Measurements from ENCODE around the gene CENPH.
A peak's percentile ranks its signal among the peaks of the same experiment; 100 is the strongest.
"Not testable (repeated sequence)": the region's sequence is repeated elsewhere in the genome, so short reads cannot be mapped to it uniquely, and the experiment has no call there.

The CENPH gene

DNA sequence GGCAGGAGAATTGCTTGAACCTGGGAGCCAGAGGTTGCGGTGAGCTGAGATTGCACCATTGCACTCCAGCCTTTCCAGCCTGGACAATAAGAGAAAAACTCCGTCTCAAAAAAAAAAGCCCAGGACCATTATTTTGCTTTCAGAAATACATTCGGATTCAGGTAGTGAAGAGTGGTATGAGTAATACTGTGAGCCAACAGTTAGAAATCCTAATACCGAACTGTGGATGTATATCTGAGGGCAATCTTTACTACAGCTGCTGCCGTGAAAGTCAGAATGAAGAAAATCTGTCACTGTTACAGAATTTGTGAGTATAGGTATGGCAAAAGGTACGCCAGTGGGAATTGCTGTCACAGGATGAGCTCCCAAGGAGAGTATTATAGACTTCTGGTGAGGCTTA, 41.9 kb downstream of the CENPH start:
- ChIA-PET CTCF (interaction anchor here (0.8 to 1.2 kb wide), 2 partner anchors 41 to 138 kb away, joined by 3 read pairs; partner anchors contain the start of gene SLC30A5), POLR2A (no interaction called here)
- no peak for DNase-seq (ENCODE audit: extremely low spot score)
- TF ChIP-seq, protein P1, sequence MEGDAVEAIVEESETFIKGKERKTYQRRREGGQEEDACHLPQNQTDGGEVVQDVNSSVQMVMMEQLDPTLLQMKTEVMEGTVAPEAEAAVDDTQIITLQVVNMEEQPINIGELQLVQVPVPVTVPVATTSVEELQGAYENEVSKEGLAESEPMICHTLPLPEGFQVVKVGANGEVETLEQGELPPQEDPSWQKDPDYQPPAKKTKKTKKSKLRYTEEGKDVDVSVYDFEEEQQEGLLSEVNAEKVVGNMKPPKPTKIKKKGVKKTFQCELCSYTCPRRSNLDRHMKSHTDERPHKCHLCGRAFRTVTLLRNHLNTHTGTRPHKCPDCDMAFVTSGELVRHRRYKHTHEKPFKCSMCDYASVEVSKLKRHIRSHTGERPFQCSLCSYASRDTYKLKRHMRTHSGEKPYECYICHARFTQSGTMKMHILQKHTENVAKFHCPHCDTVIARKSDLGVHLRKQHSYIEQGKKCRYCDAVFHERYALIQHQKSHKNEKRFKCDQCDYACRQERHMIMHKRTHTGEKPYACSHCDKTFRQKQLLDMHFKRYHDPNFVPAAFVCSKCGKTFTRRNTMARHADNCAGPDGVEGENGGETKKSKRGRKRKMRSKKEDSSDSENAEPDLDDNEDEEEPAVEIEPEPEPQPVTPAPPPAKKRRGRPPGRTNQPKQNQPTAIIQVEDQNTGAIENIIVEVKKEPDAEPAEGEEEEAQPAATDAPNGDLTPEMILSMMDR (IDR thresholded peaks at IDR 0.05; ENCODE audit: control extremely low read depth, extremely low read depth, low read depth, missing control alignments) = no peak

DNA sequence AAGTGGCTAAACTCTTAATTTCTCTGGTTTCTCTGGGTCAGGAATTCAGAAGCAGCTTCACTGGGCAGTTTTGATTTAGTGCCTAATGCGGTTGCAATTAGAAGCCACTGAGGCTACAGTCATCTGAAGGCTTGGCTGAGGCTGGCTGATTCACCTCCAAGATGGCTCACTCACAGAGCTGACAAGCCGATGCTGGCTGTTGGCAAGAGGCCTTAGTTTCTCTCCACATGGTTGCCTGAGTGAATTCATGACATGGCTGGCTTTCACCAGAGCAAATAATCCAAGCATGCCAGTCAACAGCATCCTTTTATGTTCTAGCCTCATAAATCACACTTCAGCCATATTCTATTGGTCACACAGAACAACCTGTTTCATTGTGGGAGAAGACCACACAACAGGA, 42.5 kb downstream of the CENPH start:
- CTCF ChIA-PET = interaction anchor here (1.2 kb wide), 1 partner anchor 138 kb away, joined by 3 read pairs; the partner anchor contains the start of gene SLC30A5
- no peak for DNase-seq (ENCODE audit: extremely low spot score)
- POLR2A ChIA-PET = no interaction called here
- TF ChIP-seq, protein P1 (IDR thresholded peaks at IDR 0.05; ENCODE audit: control extremely low read depth, extremely low read depth, low read depth, missing control alignments) = no peak

DNA sequence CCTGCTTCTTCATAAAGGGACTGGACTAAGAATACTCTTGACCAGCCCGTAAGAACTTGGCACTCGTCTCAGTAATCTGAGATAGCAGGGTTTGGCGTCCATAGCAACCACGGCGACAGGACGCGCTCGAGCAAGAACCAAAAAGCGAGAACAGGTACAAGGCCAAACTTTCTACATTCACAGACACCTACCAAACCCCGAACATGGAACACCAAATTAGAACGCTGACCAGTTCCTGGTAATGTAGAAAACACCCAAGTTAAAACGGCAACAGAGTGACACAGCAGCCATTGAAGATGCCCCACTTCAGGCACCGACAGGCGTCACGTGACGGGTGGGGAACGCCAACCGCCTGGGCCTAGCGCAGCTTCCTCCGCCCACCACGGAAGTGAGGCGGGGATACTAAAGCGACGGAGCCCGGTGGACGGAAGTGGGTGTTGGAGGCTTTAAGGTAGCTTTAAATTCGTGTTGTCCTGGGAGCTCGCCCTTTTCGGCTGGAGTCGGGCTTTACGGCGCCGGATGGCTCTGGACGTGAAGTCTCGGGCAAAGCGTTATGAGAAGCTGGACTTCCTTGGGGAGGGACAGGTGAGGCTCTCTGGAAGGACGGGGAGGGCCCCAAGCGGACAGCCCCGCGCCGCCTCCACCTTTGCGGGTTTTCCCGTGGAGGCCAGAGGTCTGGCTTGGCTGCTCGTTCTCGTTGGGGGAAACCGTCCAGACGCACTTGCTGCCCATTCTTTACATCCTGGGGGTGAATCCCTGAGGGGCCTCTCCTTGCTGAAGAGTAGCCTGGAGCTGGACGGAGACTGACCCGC, 45.3 kb downstream of the CENPH start, which contains the start of gene CDK7:
Gene CDK7 (plus strand): TSS at position 430 of the 812 bp plus-strand sequence. CDS start 90 bp downstream, at position 520.
- peak; percentile 95 for DNase-seq (ENCODE audit: extremely low spot score)
- ChIA-PET POLR2A (no interaction called here), CTCF (interaction anchor here (0.7 to 2.3 kb wide), 4 partner anchors 63 to 141 kb away, joined by 3 to 9 read pairs (median 3); partner anchors contain the start of gene SLC30A5)
- TF ChIP-seq, protein P1 (IDR thresholded peaks at IDR 0.05; ENCODE audit: control extremely low read depth, extremely low read depth, low read depth, missing control alignments) = no peak

DNA sequence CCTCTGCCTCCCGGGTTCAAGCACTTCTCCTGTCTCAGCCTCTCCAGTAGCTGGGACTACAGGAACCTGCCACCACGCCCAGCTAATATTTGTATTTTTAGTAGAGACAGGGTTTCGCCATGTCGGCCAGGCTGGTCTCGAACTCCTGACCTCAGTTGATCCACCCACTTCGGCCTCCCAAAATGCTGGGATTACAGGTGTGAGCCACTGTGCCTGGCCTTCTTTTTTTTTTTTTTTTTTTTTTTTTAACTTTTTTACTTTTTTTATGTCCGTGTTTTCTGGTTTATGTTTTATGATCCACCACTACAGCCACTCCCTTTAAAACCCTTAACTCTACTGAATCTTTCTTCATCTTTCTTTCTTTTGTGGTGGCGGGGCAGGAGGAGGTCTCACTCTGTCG, 47.4 kb downstream of the CENPH start:
- POLR2A ChIA-PET = interaction anchor here (0.7 kb wide), 1 partner anchor 151 kb away, joined by 4 read pairs; no protein-coding TSS in a partner anchor
- CTCF ChIA-PET = interaction anchor here (1.0 to 1.2 kb wide), 2 partner anchors 16 to 98 kb away, joined by 3 read pairs; no protein-coding TSS in a partner anchor
- not testable (repeated sequence) for DNase-seq (ENCODE audit: extremely low spot score)

DNA sequence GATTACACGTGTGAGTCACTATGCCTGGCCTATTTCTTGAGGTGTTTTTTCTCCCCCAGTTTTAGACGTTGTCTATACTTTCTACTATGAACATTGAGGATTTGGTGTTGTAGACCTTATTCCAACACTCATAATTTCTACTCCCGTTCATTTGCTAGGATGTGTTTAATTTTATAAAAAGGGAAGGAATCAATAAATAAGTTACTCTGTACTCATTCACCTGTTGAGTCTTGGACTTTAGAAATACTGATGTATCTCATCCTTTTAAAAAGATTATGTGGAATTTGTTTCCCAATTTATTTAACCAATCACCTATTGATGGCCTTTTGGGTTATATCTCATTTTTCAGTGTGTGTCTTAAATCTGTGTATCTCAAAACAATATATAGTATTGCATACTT, 48.5 kb downstream of the CENPH start:
- CTCF ChIA-PET = interaction anchor here (1.2 to 1.5 kb wide), 2 partner anchors 9 to 15 kb away, joined by 3 to 4 read pairs; no protein-coding TSS in a partner anchor
- POLR2A ChIA-PET = no interaction called here
- TF ChIP-seq, protein P1 (IDR thresholded peaks at IDR 0.05; ENCODE audit: control extremely low read depth, extremely low read depth, low read depth, missing control alignments) = no peak
- no peak for DNase-seq (ENCODE audit: extremely low spot score)

GRCh38 chr5:69238760-69239251, 49.4 kb downstream of the CENPH start:
- POLR2A ChIA-PET = no interaction called here
- no peak for DNase-seq (ENCODE audit: extremely low spot score)
- TF ChIP-seq, protein P1 (IDR thresholded peaks at IDR 0.05; ENCODE audit: control extremely low read depth, extremely low read depth, low read depth, missing control alignments) = no peak
- CTCF ChIA-PET = interaction anchor here (1.5 kb wide), 1 partner anchor 10 kb away, joined by 4 read pairs; no protein-coding TSS in a partner anchor
